ACC112 (cell line): Measurements from ENCODE around the gene TSPAN16.

Experiments
- H2AFZ ChIP-seq: fragments of 200-600 bp; sonication (generic); one replicate; pipeline ENCODE4 v1.6.0; 2017; ENCODE audit warnings: antibody characterized with exemption, low read length; ENCODE audit not compliant: unreplicated experiment
- H3K27ac ChIP-seq: fragments of 200-600 bp; sonication (generic); 2 replicates; pipeline ENCODE4 v1.5.1; 2014; ENCODE audit warnings: low read depth, mild to moderate bottlenecking, antibody characterized with exemption, low read length, moderate library complexity
- H3K27me3 ChIP-seq: fragments of 200-600 bp; sonication (generic); 2 replicates; pipeline ENCODE4 v1.6.1; 2014; ENCODE audit warnings: mild to moderate bottlenecking, antibody characterized with exemption, low read length, moderate library complexity, mixed read lengths; ENCODE audit not compliant: insufficient read depth
- H3K36me3 ChIP-seq: fragments of 200-600 bp; sonication (generic); 2 replicates; pipeline ENCODE4 v1.6.1; 2016; ENCODE audit warnings: mild to moderate bottlenecking, antibody characterized with exemption, low read length, moderate library complexity, mixed read lengths; ENCODE audit not compliant: insufficient read depth
- H3K4me1 ChIP-seq: fragments of 200-600 bp; sonication (generic); one replicate; pipeline ENCODE4 v1.6.1; 2016; ENCODE audit warnings: low read length, mixed read lengths; ENCODE audit not compliant: insufficient read depth, unreplicated experiment, control insufficient read depth
- H3K4me3 ChIP-seq: fragments of 200-600 bp; sonication (generic); 2 replicates; pipeline ENCODE4 v1.5.1; 2014; ENCODE audit warnings: mild to moderate bottlenecking, low read depth, low read length
- H3K79me2 ChIP-seq: fragments of 200-600 bp; sonication (generic); one replicate; pipeline ENCODE4 v1.6.0; 2016; ENCODE audit warnings: low read length; ENCODE audit not compliant: control insufficient read depth, unreplicated experiment, insufficient read depth

Gene TSPAN16

GRCh38 chr19:11257846-11258380 lies 38.0 kb upstream of the TSPAN16 start:
- H3K27me3 ChIP-seq = no peaks in the 10 kb centered on the region
- H3K36me3 ChIP-seq = no peaks in the 10 kb centered on the region
- H2AFZ ChIP-seq = no peak overlapping the region
- H3K4me3 ChIP-seq = no peak overlapping the region
- H3K79me2 ChIP-seq = no peaks in the 10 kb centered on the region
- no peaks in the 10 kb centered on the region for H3K4me1 ChIP-seq
- H3K27ac ChIP-seq = no peak overlapping the region

DNA sequence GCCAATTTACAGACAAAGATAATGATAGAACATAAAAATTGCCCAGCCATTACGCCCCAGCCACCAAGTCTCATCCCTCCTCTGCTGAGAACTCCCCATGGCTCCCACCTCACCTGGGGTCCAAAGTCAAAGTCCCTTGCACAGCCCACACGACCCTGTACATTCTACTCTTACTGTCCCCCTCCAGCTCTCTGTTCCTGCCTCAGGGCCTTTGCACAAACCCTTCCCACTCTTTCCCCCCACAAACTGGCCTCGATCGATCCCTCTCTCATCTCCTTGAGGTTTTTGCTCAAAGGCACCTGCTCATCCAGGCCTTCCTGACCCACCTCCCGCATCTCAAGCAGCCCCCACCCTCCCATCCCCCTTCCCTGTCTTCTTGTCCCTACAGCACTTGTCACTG lies 35.0 kb upstream of the TSPAN16 start:
- H3K4me1 ChIP-seq = no peaks in the 10 kb centered on the region
- H3K27ac ChIP-seq = no peak overlapping the region
- H2AFZ ChIP-seq = no peak overlapping the region
- no peaks in the 10 kb centered on the region for H3K27me3 ChIP-seq
- H3K4me3 ChIP-seq = no peak overlapping the region
- no peaks in the 10 kb centered on the region for H3K36me3 ChIP-seq
- H3K79me2 ChIP-seq = no peaks in the 10 kb centered on the region

- Histone ChIP-seq H3K4me1 (no peaks in the 10 kb centered on the region), H2AFZ (peak overlapping the region; percentile 65), H3K27ac (no peak overlapping the region), H3K4me3 (peak overlapping the region; percentile 82), H3K27me3 (no peaks in the 10 kb centered on the region), H3K79me2 (no peaks in the 10 kb centered on the region), H3K36me3 (no peaks in the 10 kb centered on the region)
Observed at GRCh38 chr19:11261431-11261970, 34.5 kb upstream of the TSPAN16 start.

DNA sequence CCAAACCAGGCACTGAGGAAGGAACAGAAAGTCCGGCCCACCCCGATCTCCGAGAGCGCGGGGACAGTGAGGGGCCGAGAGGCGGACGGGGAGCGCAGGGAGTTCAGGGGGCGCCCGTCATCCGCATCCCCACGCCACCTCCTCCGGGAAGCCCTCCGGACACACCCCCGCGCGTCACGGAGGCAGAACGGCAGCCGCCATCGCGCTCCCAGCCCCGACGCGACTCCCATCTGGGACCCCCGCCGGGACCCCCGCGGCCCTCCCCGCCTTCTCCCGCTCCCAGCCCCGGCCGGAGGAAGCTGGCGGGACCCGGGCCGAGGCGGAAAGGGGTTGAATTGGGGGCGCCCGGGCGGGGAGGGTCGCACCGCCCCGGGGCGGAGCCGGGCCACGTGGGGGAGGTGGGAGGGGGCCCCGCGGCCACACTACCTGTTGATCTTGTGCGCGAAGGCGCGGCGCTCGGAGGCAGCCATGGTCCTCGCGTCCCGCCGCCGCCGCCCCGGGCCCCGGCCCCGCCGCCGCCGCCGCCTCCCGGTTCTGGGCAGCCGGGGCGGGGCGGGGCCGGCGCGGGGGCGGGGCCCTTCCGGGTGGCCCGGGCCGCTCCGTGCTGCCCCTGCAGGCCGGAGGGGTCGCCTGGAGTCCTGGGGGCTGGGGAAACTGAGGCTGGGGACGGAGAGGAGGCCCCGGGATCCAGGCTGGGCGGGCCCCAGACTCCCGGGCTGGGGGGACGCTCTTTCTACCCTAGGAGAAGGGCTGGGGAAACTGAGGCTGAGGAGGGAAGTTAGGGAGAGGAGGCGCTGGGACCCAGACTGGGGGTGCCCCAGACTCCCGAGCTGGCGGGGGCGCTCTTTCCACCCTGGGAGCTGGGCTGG lies 33.8 kb upstream of the TSPAN16 start, which contains the start of gene DOCK6:
DOCK6 (minus strand) TSS at position 554 of the 869 bp plus-strand sequence; CDS start at position 470, 84 bp downstream.
- H3K4me1 ChIP-seq = no peaks in the 10 kb centered on the region
- no peaks in the 10 kb centered on the region for H3K79me2 ChIP-seq
- no peaks in the 10 kb centered on the region for H3K36me3 ChIP-seq
- H3K4me3 ChIP-seq = peak within 1 kb of the TSS; percentile 82
- no peak within 1 kb of the TSS for H3K27ac ChIP-seq
- H2AFZ ChIP-seq = peak within 1 kb of the TSS; percentile 65
- no peaks in the 10 kb centered on the region for H3K27me3 ChIP-seq

- Histone ChIP-seq H3K4me1 (no peaks in the 10 kb centered on the region), H3K36me3 (no peaks in the 10 kb centered on the region), H3K27me3 (no peaks in the 10 kb centered on the region), H3K27ac (no peak overlapping the region), H3K4me3 (no peak overlapping the region), H3K79me2 (no peaks in the 10 kb centered on the region), H2AFZ (no peak overlapping the region)
Observed at GRCh38 chr19:11263726-11264125, 32.2 kb upstream of the TSPAN16 start.

GRCh38 chr19:11264452-11265176 lies 31.3 kb upstream of the TSPAN16 start:
- H3K36me3 ChIP-seq = no peaks in the 10 kb centered on the region
- H3K4me1 ChIP-seq = no peaks in the 10 kb centered on the region
- no peaks in the 10 kb centered on the region for H3K27me3 ChIP-seq
- H3K27ac ChIP-seq = no peak overlapping the region
- H3K79me2 ChIP-seq = no peaks in the 10 kb centered on the region
- H3K4me3 ChIP-seq = no peak overlapping the region
- H2AFZ ChIP-seq = no peak overlapping the region

DNA sequence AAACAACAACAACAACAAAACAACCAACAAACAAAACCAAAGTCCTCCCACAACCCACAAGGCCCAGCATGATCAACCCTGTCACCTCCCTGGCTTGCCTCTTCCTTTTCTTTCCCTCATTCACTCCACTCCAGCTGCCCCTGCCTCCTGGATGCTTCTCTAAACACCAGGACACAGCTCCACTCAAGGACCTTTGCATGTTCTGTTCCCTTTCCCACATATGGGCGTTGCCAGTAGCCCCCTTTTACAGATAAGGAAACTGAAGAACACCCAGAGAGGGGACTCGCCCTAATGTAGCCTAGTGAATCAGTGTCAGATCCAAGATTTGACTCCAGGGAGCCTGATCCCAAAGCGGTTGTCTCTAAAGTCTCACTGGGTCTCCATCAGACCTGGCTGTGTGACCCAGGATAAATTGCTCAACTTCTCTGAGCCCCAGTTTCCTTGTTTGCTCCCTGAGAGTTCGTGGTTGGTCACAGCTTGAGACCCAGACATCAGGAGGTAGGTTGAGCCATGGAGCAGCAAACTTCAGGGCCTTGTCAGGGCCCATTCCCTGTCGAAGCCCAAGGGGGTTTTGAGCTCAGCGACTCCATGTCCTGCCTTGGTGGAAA lies 30.7 kb upstream of the TSPAN16 start:
- H3K27me3 ChIP-seq = no peaks in the 10 kb centered on the region
- H3K4me3 ChIP-seq = no peak overlapping the region
- no peak overlapping the region for H2AFZ ChIP-seq
- no peaks in the 10 kb centered on the region for H3K4me1 ChIP-seq
- no peak overlapping the region for H3K27ac ChIP-seq
- no peaks in the 10 kb centered on the region for H3K36me3 ChIP-seq
- no peaks in the 10 kb centered on the region for H3K79me2 ChIP-seq

GRCh38 chr19:11265785-11266236 lies 30.1 kb upstream of the TSPAN16 start:
- Histone ChIP-seq H3K4me3 (no peak overlapping the region), H2AFZ (no peak overlapping the region), H3K79me2 (no peaks in the 10 kb centered on the region), H3K27ac (no peak overlapping the region), H3K27me3 (no peaks in the 10 kb centered on the region), H3K36me3 (no peaks in the 10 kb centered on the region), H3K4me1 (no peaks in the 10 kb centered on the region)

DNA sequence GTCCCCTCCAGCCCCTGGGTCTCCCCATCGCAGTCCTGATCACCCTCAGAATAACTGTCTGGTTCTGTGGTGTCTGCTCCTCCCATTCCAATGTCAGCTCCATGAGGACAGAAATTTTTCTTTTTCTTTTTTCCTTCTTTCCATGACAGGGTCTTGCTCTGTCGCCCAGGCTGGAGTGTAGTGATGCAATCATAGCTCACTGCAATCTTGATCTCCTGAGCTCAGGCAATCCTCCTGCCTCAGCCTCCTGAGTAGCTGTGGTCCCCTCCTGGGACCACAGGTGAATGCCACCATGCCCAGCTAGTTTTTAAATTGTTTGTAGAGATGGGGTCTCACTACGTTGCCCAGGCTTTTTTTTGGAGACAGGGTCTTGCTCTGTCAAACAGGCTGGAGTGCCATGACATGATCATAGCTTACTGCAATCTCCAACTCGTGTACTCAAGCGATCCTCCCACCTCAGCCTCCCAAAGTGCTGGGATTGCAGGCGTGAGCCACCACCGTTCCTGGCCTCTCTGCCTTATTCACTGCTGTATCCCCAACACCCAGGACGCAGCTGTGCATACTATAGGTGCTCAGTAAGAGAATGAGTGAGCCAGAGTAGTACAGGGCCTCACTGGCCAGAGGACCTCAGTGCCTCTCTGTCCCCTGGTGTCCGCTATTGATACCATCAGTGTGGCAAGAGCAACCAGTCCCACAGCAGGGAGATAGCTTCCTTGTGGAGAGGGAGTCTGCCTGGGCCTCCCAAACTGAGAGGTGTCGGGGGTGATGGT lies 28.5 kb upstream of the TSPAN16 start:
- no peaks in the 10 kb centered on the region for H3K4me1 ChIP-seq
- no peaks in the 10 kb centered on the region for H3K79me2 ChIP-seq
- no peak overlapping the region for H3K4me3 ChIP-seq
- no peak overlapping the region for H2AFZ ChIP-seq
- H3K27me3 ChIP-seq = no peaks in the 10 kb centered on the region
- H3K27ac ChIP-seq = no peak overlapping the region
- H3K36me3 ChIP-seq = no peaks in the 10 kb centered on the region
